Coronary artery (tissue), 2 donors: Measurements from ENCODE around the gene ORM1.

Experiments used
- DNase-seq: peaks from one replicate; pipeline ENCODE4 v3.0.0-alpha.2; 2017; ENCODE audit warnings: low spot score
- H3K27ac ChIP-seq, 2 donors: fragments of 200-600 bp; sonication (generic); one replicate each; pipeline ENCODE4 v1.5.1; 2016 to 2019
- H3K4me3 ChIP-seq: fragments of 200-600 bp; sonication (generic); 2 replicates; pipeline ENCODE4 v1.5.1; 2016; ENCODE audit warnings: mild to moderate bottlenecking, moderate library complexity
- TF ChIP-seq, protein P1 (sequence below): fragments of 200-600 bp; sonication (generic); IDR thresholded peaks from one replicate; pipeline ENCODE4 v1.5.1; 2019; ENCODE audit warnings: antibody characterized with exemption

Gene ORM1

DNA sequence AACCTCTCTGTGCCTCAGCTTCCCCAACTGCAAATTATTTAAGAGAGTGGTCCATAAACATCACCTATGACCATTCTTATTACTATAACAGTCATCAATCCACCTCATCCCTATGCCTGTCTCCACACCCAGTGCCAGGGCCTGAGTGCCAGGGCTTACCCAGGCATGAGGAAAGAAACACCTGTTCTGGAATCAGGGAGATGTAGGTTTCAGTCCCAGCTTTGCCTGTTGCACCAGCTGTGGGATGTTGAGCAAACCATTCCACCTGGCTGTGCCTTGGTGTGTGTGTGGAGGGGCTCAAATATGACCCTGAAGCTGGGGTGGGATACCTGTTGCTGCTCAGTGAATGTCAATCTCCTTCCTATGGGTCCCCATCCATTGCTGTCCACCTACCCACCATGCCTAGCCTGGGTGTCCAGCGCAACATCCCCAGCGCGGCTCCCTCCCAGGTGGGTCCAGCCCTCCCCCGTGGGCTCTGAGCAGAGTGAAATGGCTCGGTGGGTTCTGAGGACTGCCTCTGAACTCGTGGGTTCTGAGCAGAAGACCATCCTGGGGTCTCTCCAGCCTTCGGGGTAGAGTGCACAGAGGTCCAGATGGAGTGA, 48.5 kb downstream of the ORM1 start:
- TF ChIP-seq, protein P1, sequence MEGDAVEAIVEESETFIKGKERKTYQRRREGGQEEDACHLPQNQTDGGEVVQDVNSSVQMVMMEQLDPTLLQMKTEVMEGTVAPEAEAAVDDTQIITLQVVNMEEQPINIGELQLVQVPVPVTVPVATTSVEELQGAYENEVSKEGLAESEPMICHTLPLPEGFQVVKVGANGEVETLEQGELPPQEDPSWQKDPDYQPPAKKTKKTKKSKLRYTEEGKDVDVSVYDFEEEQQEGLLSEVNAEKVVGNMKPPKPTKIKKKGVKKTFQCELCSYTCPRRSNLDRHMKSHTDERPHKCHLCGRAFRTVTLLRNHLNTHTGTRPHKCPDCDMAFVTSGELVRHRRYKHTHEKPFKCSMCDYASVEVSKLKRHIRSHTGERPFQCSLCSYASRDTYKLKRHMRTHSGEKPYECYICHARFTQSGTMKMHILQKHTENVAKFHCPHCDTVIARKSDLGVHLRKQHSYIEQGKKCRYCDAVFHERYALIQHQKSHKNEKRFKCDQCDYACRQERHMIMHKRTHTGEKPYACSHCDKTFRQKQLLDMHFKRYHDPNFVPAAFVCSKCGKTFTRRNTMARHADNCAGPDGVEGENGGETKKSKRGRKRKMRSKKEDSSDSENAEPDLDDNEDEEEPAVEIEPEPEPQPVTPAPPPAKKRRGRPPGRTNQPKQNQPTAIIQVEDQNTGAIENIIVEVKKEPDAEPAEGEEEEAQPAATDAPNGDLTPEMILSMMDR: no peak
- H3K4me3 ChIP-seq: no peak overlapping the region
- DNase-seq: no peak
- peak overlapping the region; percentile 11 to 73 for H3K27ac ChIP-seq

DNA sequence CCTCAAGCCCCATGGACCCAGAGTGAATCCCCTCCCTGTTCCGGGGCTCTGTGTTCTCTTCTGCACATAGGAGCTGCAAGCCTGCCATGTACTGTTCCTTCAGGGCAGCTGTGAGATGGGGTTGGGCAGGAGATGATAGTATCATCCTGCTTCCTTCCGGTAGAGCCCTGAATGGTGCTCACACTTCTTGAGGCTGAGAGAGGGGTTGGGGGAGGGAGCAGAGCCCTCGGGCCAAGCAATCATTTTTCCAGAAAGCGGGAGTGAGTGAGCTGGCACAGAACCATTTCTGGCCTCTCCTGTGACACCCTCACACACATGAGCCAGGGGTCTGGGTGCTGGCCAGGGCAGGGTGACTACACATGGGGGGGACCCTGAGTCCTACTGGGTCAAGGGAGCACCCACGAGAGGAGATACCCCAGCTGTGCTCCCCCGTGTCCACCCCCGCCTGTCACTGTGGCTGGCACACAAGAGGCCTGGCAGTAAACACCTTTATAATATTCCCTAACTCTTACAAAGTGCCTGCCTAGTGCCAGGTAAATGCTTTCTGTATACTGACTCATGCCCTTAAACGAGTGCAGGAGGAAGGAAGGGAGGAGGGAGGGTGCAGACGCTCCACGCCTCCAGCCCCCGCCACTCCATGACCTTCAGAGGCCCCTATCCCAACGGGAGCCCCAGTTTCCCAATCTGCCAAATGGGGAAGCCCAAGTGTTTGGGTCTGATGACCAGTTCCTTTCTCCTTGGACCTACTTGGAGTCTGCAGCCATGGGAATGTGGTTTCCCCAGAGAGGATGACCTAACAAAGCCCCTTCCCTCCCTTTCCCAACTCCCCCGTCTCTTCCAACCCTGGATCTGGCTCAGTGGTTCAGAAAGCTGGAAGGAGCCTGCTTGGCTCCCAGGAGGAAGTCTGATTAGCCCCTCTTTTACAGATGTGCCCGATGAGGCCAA, 49.3 kb downstream of the ORM1 start:
- Histone ChIP-seq H3K4me3 (no peak overlapping the region), H3K27ac (peak overlapping the region; percentile 32 to 73)

DNA sequence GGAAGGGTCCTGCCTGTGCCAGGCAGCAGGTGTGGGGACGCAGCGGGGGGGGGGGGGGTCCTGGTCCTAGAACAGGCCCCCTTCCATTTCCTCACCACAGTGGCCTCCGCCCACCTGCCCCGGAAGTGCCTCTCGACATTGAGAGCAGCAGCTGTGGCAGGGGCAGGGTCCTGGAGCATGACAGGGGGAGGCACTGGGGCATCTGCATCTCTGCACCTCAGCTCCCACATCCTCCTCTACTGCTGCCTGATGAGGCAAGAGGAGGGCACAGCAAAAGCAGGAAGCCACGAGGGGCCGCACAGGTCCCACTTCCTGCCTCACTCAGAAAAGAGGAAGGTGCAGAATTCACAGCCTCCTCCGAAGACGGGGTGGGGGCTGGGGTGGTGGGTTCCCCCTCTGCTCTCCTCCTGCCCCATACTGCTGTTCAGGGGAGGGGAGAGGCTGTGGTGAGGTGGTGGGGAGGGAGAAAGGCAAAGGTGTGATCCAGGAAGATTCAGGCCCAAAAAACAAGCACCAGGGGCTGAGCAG, 50.1 kb downstream of the ORM1 start:
- Histone ChIP-seq H3K27ac (peak overlapping the region; percentile 32 to 73), H3K4me3 (no peak overlapping the region)
- no peak for DNase-seq
- TF ChIP-seq, protein P1: no peak

More for the DNA sequence above, 49.3 kb downstream of the ORM1 start:
- TF ChIP-seq, protein P1: no peak
- no peak for DNase-seq

- H3K4me3 ChIP-seq: no peak overlapping the region
- TF ChIP-seq, protein P1: no peak
- no peak overlapping the region for H3K27ac ChIP-seq
- no peak for DNase-seq
Observed at GRCh38 chr9:114373960-114374730, 51.2 kb downstream of the ORM1 start.

- TF ChIP-seq, protein P1: no peak
- Histone ChIP-seq H3K27ac (no peak overlapping the region), H3K4me3 (no peak overlapping the region)
- DNase-seq: no peak
Observed at GRCh38 chr9:114374936-114375335, 52.0 kb downstream of the ORM1 start.

- DNase-seq: no peak
- Histone ChIP-seq H3K4me3 (no peak overlapping the region), H3K27ac (no peak overlapping the region)
- TF ChIP-seq, protein P1: no peak
Observed at GRCh38 chr9:114375386-114376175, 52.7 kb downstream of the ORM1 start.
